SH-SY5Y (cell line): ENCODE data around the gene OSBPL2.

Experiments
- GATA2 ChIP-seq: IDR thresholded peaks from 2 replicates; pipeline ENCODE4 v1.6.1; 2011; ENCODE audit warnings: mild to moderate bottlenecking, low read depth, low read length
- GATA3 ChIP-seq: IDR thresholded peaks from 2 replicates; pipeline ENCODE4 v1.6.1; 2011; ENCODE audit warnings: low read depth, mild to moderate bottlenecking, low read length, moderate library complexity

DNA sequence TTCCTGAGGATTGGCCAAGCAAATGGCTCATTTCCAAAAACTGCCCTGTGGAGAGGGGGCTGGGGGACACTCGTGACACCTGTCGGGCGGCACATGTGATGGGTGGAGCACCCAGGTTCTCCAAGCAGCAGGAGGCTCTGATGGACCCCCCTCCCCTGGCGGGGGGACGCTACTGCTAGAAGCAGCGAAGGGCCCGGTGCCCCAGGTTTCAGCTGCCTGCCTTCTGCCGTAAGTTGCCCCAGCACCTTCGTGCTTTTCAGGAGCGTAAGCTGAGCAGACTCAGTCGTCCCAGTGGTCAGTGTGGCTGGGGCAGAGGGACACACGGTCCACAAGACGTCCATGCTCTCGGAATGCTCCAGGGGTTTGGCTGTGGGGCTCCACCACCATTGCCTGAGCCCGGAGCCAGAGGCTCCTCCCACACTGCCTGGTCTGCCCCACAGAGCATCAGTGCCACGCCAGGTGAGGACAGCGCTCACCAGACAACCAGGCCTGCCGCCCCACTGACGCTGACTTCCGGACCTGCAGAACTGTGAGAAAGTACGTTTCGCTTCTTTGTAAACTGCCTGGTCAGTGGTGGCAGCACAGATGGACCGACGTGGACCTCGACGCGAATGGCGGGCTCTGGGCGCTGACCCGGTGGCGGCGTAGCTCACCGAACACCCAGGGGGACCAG is 60.4 kb downstream of the OSBPL2 start:
- TF ChIP-seq GATA3 (no peak), GATA2 (no peak)
